Stimulated activated naive CD8-positive, alpha-beta T cell treated with anti-CD3 and anti-CD28 coated beads, Interleukin-15, Interleukin-2, amounts not matched to agents 100 U/mL and 50 U/mL, for 24 hours (primary cell): ENCODE measurements around the gene TNP2.

Experiments
- ATAC-seq: fragments of 150-1000 bp; cut with Tn5 transposase; one replicate; pipeline ENCODE4 v1.10.0; 2021
- DNase-seq: peaks from one replicate; pipeline ENCODE4 v3.0.0; 2021

TNP2 gene

GRCh38 chr16:11218604-11218962 lies 50.5 kb downstream of the TNP2 start:
- ATAC-seq (no peak), DNase-seq (no peak)
